AML-193 (cell line): Measurements from ENCODE around the gene STAP1.
A peak's percentile ranks its signal among the peaks of the same experiment; 100 is the strongest.
"Not testable (repeated sequence)": the region's sequence is repeated elsewhere in the genome, so short reads cannot be mapped to it uniquely, and the experiment has no call there.

Experiments used
- DNase-seq, 2 experiments: peaks; one replicate each; lab custom pipeline; 2025; lab: John Stamatoyannopoulos, UW

The STAP1 gene, protein sequence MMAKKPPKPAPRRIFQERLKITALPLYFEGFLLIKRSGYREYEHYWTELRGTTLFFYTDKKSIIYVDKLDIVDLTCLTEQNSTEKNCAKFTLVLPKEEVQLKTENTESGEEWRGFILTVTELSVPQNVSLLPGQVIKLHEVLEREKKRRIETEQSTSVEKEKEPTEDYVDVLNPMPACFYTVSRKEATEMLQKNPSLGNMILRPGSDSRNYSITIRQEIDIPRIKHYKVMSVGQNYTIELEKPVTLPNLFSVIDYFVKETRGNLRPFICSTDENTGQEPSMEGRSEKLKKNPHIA

DNA sequence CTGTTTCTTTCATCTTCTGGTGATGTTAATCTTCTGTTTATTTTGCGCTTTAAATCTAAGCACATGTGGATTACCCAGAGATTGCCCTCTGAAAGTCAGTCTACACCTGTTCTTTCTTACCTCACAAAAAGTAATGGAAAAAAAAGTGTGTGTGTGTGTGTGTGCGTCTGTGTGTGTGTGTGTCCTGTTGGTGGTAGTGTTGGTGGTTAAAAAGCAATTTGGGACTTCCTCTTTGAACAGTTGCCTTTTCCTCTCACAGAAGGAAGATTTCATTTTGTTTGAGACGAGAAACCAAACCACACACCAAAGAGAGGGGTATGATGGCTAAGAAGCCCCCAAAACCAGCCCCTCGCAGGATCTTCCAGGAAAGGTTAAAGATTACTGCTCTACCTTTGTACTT is at the start of gene STAP1:
TSS of gene STAP1 (plus strand) at position 235 of the 400 bp plus-strand sequence. CDS start at position 318, 83 bp downstream.
- peak; percentile 67 to 70 for DNase-seq

DNA sequence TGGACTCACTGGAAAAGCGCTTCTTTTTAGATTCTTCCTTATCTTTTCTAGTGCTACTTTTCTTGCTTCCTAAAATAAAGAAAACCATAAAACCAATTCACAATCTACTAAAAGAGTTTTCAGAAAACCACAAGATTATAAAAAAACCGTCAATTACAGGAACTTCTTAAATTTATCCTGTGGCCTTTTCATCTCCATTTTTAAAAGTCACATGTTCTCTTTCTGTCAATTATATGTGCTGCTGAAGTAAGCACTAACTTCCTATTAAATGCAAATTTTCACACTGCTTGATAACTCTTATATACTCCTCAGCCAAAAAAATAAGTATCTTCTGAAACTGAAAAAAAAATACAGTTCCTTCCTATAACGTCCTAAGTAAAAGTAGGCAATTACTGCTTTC is 46.0 kb upstream of the STAP1 start:
- peak in 1 of 2 experiments; percentile 2 for DNase-seq

DNA sequence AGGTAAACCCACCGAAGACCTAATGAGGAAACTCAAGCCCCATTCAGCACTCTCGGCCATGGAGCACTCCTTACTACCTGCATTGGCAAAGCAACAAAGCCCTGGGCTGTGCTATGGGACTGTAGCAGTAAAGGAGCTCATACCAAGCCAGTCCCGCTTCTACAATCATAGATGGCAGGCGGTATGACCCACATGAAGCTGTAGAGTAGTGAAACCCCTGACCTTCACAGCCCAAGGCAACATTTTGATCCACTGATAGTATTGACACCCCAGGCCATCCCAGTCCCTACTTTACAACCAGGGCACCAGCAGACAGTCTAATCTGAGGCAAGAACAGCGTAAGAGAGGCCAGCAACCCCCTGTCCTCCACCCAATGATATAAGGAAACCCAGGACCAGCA is 38.4 kb upstream of the STAP1 start:
- DNase-seq = no peak

DNA sequence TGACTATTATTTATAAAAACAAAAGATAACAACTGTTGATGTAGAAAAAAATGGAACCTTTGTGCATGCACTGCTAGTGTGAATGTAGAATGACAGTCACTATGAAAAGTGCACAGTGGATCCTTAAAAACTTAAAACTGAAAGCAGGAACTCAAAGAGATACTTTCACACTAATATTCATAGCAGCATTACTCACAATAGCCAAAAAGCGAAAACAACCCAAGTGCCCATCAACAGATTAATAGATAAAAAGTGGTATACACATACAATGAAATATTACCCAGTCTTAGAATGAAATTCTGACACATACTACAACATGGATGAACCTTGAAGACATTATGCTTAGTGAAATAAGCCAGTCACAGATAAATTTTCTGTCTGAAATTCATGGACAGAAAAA is 37.0 kb upstream of the STAP1 start:
- no peak for DNase-seq

DNA sequence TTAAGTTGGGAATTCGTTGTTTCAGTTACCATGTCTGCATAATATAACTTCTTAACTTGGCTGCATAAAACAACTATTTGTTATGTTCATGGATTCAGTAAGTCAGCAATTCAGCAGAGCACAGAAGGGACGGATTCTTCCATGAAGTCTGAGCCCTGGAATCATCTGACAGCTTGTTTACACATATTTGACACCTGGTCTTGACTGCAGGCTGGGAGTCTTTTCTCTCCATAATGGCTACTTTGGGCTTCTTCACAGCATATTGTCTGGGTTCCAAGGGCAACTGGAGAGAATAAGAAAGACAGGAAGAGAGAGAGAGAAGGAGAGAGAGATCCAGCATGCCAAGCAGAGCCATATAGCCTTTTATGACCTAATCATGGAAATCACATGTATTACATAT is 36.3 kb upstream of the STAP1 start:
- DNase-seq = no peak

DNA sequence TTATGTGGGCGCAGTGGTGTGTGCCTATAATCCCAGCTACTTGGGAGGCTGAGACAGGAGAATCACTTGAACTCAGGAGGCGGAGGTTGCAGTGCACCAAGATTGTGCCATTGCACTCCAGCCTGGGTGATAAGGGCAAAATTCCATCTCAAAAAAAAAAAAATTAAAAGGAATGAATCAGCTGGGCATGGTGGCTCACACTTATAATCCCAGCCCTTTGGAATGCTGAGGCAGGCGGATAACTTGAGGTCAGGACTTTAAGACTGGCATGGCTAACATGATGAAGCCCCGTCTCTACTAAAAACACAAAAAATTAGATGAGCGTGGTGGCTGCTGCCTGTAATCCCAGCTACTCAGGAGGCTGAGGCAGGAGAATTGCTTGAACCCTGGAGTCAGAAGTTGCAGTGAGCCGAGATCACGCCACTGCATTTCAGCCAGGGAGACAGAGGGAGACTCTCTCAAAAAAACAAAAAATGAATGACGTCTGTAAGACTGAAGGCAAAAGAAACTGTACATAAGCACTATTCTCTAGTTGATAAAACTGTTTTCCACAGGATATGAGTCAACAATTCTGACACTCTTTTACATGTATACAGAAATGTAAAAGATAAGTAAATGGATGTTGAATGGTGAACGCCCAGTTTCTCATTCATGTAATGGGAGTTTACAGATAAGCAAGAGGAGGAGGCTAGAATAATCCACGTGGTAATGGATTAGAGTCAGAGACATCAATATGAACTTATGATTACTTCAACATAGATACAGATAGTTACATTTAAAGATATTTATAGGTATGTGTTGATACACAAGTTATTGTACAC is 35.5 kb upstream of the STAP1 start:
- no peak for DNase-seq

DNA sequence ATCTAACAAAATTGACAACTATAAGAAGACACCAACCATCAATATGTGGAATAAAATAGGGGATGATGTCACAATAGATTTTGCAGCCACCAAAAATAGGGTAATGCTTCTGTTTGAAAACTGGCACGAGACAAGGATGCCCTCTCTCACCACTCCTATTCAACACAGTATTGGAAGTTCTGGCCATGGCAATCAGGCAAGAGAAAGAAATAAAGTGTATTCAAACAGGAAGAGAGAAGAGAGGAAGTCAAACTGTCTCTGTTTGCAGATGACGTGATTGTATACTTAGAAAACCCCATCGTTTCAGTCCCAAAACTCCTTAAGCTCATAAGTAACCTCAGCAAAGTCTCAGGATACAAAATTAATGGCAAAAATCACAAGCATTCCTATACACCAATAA is 34.4 kb upstream of the STAP1 start:
- DNase-seq = not testable (repeated sequence)

DNA sequence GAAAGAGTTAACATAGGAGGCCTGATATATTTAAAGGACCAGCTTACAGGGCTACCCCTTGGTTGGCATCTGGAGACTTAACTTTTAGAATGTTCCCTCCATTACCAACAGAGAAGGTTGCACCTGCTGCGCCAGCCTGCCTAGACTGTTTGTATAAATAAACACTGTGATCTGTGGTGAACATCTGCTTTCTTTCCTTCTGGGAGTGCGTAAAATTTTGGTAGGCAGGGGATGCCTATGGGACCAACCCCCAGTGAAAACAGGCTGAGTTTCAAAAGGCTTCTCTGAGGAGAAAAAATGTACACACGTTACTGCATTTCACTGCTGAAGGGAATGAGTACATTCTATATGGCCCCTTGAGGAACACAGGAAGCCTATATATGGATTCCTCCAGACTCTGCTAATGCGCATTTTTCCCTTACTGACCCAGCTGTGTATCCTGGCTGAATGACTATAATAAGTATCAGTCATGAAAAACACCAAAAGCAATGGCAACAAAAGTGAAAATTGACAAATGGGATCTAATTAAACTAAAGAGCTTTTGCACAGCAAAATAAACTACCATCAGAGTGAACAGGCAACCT is 27.1 kb upstream of the STAP1 start:
- DNase-seq = no peak

DNA sequence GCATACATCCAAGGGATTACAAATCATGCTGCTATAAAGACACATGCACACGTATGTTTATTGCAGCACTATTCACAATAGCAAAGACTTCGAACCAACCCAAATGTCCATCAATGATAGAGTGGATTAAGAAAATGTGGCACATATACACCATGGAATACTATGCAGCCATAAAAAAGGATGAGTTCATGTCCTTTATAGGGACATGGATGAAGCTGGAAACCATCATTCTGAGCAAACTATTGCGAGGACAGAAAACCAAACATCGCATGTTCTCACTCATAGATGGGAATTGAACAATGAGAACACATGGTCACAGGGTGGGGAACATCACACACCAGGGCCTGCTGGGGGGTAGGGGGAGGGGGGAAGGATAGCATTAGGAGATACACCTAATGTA is 26.1 kb upstream of the STAP1 start:
- DNase-seq = not testable (repeated sequence)

DNA sequence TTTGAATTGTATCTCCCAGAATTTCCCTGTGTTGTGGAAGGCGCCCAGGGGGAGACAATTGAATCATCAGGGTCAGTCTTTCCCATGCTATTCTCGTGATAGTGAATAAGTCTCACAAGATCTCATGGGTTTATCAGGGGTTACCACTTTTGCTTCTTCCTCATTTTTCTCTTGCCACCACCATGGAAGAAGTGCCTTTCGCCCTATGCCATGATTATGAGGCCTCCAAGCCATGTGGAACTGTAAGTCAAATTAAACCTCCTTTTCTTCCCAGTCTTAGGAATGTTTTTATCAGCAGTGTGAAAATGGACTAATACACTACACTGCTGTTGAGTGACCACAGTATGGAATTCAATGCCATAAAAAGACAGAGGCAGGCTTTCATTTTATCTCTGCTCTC is 25.4 kb upstream of the STAP1 start:
- no peak for DNase-seq

DNA sequence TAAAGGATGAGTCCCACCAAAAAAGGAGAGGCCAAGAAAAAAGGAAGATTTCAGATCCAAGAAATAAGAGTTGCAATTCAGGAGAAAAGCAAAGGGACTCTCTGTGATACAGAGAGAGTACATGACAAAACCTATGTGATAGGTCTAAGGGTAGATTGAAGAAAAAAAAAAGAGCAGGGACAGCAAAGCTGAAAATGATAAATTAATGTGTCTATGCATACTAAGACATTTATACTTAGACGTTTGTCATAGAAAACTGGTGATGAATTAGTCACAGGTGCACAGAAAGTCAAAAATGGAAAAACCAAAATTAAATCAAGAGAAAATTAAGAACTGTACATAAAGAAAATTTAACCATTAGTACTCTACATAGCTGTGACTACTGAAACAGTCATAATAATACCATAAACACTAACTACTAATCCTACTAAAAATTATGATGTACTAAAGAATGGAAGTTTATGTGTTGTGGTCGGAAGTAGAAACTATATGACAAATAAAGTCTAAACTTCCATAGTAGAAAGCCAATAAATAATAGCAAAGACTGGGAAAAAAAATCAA is 23.2 kb upstream of the STAP1 start:
- DNase-seq = no peak

DNA sequence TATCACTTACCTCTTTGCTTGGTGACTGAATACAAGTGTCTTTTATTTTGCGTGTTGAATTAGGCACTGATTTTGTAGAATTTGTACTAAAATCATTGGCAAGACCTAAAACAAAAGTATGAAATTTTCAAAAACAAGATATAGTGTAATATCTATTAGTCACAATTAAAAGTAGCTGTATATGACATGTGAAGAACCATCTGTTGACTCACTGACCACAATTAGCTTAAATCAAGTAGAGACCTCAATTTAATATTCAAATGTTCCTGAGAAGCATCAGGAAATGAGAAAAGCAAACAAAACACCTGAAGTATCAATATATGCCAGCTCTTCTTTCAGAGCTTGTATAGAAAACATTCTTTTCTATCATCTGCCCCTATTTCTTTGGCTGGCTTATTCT is 18.7 kb upstream of the STAP1 start:
- no peak for DNase-seq

DNA sequence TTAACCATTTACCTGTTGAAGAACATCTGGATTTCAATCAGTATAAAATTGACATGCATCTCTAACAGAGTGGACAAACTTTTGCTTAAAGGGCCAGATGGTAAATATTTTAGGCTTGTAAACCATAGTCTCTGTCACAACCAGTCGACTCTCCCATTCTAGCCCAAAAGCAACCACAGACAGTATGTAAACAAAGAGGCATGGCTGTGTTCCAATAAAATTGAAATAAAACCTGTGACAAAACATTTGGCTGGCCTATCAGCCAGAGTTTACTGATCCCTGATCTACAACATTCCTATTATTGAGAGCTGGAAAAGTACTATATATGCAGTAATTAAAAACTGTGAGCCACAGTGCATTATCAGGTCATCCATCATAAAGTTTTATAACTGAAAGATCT is 16.5 kb upstream of the STAP1 start:
- DNase-seq = no peak

DNA sequence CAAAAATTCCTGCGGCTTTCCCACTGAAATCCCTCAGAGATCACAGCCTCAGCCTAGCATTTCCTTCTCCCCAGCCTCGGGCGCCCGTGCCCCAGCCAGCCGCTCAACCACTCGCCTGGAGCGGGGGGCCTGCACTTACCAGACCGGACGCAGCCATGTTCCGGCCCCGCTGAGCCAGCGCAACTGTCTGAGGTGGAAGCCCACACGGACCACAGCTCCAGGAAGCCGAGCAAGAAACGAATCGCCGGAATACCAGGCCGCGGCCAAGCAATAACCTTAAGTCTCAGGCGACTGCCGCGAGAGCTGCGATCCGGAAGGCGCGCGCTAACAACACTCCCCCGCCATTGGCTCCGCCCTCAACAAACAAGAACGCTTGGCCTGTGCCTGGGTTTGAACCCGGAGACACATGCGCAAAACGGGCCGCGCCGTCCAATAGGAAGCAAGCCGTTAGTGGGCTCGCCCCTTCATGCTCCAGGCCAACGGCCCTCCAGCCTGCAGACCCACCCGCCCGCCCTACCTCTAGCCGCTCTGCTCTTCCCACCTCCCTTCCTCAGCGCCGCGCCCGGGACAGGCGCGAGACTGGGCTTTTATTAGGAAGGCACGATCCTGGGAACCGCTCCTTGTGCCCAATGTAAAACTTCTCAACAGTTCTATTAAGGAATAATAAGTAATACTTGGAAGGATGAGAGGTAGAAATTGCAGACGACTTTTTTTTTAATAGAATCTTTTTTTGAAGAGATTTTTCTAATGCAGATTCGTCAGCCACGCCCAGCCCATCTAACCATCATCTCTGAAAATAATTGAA is 13.1 kb upstream of the STAP1 start, which contains the start of gene CENPC:
TSS of gene CENPC (minus strand) at position 305 of the 805 bp plus-strand sequence. CDS start at position 157, 148 bp downstream.
- peak; percentile 96 to 97 for DNase-seq

DNA sequence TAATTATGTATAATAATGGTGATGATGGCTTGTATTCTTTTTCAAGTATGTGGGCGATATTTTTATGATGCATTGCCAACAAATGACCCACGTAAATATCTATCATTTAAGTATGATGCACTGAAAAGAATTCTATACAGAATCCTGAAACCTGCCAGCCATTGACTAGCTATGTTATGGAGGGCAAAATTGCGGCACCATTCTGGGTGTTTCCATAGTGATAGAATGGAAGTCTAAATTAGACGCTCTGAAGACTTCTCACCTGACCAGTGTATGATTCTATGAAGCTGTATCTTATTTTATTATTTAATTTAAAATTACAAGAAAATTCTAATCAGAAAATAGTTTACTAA is 12.5 kb upstream of the STAP1 start:
- DNase-seq = peak in 1 of 2 experiments; percentile 38

DNA sequence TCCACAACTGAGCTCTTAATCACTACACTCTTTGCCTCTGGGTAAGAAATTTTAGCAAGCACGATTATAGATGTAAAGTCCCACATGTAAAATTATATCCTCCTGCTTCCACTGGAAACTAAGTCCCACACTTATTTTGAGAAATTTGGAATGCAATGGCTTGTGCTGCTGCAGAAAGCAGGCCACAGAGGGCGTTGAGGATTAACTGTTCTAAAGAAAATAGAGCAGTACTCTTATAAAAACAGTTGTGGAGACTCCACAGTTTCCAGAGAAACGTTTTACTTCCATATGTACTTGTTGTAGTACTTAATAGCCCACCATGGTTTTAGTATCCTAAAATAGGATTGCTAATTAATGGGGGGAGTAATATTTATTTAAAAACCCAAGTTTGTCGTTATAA is 11.6 kb upstream of the STAP1 start:
- DNase-seq = no peak

DNA sequence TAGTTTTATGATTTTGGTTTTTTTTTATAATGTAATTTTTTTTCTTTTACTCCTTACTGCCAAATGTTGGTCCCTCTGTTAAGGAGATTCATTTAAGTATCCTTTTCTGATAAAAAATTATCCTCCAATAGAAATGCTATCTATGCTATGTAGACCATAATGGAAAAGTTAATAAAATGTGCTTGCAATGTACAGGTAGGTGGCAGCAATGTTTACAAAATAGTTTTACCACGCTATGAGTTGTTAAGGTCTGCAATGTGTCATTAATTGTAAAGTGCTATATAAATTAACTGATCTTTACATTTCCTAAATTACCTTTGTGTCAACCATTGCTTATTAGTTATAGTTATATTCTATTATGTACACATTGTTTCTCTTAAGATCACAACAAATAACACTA is 9.4 kb upstream of the STAP1 start:
- DNase-seq = peak; percentile 39 to 50

DNA sequence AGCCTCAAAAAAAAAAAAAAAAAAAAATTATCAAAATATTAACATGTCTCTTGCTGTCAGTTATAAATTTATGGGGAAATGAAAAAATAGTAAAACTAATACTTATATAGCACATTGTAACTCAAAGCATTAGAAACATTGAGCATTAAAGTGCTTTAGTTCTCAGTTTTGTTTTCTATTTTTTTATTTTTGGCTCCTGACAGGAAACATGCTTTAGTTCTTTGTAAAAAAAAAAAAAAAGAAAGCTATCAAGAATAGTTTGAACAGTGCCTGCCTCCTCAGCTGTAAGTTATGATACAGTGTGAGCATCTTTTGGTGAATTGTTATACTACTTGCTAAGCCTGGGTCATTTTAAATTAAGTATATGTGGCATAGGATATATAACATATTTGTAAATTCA is 8.1 kb upstream of the STAP1 start:
- no peak for DNase-seq

DNA sequence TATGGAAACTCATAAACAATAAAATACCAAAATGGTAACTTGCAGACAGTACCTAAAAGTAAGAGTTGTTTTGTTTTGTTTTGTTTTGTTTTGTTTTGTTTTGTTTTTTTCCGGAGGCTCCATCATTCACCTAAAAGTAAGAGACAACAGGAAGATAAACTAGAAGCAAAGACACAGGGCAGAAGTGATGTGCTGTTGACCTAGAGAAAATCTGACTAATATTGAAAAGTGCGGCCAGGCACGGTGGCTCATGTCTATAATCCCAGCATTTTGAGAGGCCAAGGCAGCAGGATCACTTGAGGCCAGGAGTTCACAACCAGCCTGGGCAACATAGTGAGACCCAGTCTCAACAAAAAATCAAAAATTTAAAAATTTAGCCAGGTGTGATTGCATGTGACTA is 7.7 kb upstream of the STAP1 start:
- no peak for DNase-seq

DNA sequence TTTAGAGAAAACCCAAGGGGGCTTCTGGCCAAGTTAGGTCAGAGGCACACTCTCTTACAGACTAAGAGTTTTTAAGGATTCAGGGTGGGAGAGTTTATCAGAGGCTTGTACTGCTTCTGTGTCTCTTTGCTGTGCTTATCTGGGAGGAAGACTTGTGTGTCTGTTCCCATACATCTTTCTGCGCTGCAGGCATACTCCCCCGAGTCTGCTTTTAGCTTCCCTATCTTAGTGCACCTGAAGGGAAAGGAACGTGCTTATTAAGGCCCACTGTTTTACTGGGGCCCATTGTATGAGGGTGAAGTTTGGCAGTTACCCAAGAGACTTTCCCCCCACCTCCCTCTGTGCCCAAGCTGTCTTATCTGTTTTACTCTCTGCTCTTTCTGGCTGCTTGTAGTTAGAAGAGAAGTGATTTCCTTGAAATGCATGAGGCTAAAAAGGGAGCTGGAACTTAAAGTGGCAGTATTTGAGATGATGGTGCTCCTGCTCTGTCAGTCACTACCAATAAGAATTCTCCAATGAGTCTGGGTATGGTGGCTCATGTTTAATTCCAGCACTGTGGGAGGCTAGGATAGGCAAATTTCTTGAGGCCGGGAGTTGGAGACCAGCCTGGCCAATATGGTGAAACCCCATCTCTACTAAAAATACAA is 6.3 kb upstream of the STAP1 start:
- DNase-seq = not testable (repeated sequence)

DNA sequence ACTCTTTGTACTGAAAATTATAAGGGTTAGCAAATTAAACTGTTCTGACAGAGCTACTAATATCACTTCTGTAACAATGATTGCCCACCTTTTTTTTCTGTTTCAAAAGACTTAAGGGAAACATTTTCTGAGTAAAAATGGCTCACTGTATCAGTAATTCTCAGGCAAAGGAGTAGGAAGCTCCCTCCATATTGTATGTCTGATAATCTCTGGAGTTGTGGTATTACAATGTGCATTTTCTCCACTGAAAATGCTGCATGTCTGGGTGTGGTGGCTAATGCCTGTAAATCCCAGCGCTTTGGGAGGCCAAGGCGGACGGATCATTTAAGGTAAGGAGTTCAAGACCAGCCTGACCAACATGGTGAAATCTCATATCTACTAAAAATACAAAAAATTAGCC is 4.4 kb upstream of the STAP1 start:
- DNase-seq = no peak
